D341Med (cell line): ENCODE results near the gene LRP1.

Experiments
- DNase-seq: peaks from one replicate; pipeline ENCODE4 v3.0.0; 2012; ENCODE audit warnings: low spot score

The LRP1 gene

DNA sequence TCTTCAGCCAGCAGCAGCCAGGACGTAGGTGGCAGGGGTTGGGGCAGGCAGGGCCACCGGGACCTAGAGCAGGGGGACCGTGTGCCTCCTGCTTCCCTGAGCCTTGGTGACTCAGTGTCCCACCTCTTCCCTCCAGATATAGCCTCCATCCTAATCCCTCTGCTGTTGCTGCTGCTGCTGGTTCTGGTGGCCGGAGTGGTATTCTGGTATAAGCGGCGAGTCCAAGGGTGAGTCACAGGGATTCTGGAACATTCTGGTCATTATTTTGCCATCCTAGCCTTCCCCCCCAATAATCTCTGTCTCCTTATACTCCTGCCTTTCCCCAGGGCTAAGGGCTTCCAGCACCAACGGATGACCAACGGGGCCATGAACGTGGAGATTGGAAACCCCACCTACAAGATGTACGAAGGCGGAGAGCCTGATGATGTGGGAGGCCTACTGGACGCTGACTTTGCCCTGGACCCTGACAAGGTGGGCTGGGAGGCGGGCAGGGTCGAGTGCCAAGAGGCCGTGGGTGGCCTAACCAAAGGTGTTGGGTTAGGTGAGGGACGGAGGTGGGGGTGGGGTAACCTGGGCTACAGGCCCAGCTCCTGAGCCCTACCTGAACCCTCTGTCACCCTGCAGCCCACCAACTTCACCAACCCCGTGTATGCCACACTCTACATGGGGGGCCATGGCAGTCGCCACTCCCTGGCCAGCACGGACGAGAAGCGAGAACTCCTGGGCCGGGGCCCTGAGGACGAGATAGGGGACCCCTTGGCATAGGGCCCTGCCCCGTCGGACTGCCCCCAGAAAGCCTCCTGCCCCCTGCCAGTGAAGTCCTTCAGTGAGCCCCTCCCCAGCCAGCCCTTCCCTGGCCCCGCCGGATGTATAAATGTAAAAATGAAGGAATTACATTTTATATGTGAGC lies 83.8 kb downstream of the LRP1 start:
- DNase-seq = no peak

DNA sequence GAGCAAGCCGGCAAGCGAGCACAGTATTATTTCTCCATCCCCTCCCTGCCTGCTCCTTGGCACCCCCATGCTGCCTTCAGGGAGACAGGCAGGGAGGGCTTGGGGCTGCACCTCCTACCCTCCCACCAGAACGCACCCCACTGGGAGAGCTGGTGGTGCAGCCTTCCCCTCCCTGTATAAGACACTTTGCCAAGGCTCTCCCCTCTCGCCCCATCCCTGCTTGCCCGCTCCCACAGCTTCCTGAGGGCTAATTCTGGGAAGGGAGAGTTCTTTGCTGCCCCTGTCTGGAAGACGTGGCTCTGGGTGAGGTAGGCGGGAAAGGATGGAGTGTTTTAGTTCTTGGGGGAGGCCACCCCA lies 84.4 kb downstream of the LRP1 start:
- DNase-seq = no peak

- peak; percentile 92 for DNase-seq
Observed at GRCh38 chr12:57213058-57213715, 84.9 kb downstream of the LRP1 start.

- DNase-seq = no peak
Observed at GRCh38 chr12:57213763-57214397, 85.6 kb downstream of the LRP1 start.

- peak; percentile 87 for DNase-seq
Observed at GRCh38 chr12:57214398-57214781, 86.1 kb downstream of the LRP1 start.

GRCh38 chr12:57215065-57215464 lies 86.8 kb downstream of the LRP1 start:
- DNase-seq = no peak

DNA sequence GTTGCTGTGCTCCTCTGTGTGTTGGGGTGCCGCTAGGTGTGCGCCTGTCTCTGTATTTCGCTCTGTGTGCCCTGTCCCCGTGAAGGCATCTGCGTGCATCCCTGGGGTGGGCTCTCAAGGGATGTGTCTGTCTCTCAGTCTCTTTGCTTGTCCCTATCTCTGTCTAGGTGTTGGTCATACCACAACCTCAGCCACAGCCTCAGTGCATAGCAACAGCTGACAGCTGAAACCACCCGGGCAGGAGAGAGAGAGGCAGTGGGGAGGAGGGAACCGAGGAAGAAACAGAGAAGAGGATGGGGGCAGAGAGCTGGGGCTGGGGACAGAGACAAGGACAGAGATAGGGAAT lies 87.4 kb downstream of the LRP1 start:
- DNase-seq = no peak

- peak; percentile 82 for DNase-seq
Observed at GRCh38 chr12:57216014-57216911, 88.0 kb downstream of the LRP1 start, which contains the start of gene NXPH4. NXPH4 (plus strand) TSS chr12:57216794; CDS start chr12:57216970, 176 bp downstream.

DNA sequence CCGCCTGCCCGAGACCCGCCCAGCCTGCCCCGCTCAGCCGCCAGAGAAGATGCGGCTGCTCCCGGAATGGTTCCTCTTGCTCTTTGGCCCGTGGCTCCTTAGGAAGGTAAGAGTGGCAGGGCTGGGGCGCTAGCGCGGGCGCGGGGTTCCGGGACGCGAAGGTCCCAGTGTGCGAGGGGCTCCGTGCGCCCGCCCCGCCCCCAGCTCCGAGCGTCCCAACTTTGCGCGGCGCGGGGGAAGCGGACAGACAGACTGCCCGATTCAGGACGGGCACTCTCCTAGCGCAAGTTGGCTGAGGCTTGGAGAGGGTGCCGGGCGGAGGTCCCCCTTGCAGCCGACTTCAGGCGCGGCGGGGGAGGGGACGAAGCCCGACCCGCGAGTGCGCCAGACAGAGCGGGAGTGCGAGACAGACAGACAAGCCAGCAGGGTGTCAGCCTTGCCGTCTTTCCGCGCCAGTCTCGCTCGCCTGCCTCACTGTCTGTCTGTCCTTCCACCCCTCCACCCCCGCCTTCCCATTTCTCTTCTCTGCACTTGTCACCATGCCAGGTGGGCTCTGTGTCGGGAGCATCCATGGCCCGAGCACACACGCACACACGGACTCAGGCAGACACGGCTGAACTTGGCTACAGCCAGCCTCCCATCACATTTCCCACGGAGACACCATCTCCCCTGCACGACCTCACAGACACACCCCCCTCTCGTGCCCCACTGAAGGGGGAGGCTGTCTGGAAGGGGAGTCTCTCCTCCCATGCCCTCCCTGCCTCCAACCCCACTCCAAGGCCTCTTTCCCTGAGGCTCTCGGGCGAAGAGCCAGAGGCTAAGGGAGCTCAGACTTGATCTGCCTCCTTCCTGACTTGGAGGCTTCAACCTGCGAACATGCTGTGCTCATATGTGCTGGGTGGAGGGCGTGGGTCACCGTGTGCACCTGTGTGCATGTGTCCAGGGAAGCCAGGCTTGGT lies 88.9 kb downstream of the LRP1 start:
- peak; percentile 56 for DNase-seq

- DNase-seq = no peak
Observed at GRCh38 chr12:57218030-57218853, 90.0 kb downstream of the LRP1 start.

DNA sequence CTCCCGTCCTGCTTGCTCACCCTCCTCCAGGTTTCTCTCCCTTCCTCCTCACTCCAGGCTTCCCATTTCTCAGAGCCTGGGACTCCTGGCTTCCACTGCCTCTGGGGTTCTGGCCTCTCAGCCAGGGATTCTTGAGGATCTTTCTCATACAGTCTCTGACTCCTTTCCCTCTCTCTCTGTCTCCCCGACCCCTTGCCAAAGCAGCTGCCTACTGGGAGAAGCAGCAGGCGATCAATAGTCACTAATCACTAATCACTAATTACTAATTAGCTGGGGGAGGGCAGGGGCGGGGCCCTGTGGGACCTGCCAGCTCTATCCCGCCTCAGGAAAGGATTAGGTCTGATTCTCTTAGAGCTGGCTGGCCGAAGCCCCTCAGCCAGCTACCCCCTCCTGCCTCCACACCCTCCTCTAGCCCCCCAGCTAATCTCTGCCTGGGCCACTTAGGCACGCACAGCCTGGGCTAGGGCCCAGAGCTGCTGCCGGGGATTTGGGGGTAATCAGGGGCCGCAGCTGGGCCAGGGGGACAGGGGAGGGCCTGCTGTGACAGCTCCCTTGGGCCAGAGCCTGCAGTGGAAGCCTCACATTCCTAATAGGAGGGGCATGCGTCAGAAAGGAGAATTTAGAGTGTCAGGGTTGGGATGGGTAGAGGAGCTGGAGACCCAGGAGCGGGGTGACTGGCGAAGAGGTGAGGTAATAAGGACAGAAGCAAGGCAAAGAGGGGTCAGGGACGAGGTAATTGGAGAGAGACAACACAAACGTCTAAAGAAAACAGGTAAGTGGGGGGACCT lies 91.1 kb downstream of the LRP1 start:
- peak; percentile 70 for DNase-seq

- DNase-seq = no peak
Observed at GRCh38 chr12:57219993-57220754, 91.9 kb downstream of the LRP1 start.

- no peak for DNase-seq
Observed at GRCh38 chr12:57220770-57221168, 92.5 kb downstream of the LRP1 start.

- no peak for DNase-seq
Observed at GRCh38 chr12:57221169-57221917, 93.1 kb downstream of the LRP1 start.

DNA sequence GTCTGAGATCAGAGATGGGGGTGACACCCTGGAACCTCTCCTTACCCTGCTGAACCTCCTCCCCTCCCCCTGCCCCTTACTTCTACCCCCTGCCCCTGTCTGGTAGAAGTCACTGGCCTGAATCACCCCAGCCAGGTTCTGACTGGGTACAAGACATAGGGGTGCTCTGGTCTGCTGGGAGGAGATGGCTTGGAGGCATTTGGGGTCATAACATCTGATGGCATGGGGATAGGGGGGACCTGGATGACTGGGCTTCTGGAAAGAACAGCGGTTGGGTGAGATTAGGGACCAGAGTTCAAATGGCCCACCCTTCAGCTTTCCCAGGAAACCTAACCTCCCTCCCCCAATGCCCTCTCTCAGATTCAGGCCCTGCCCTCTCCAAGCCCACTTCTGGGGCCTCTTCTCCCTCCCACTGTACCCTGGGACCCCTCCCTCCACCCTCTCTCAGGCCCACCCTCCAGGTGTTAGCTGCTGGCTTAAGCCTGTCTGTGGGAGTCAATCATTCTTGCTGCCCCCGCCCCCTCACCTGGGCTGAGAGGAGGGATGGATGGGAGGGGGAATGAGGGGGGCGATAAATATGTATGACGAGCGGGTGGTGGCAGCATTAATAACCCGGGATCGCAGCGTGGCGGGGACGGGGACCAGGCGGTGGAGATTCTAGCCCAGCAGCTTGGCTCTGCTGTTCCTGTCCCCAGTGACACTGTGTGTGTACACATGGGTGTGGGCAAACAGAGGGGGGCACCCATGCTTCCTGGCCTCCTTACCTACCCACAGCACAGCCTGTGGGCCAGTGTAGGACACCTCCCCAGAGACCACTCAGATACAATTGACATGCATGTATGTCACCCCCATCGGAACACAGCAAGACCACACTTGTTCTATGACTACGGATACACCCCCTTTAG lies 94.3 kb downstream of the LRP1 start:
- DNase-seq = no peak
